Epithelial cell of esophagus (primary cell): ENCODE data around the gene FHL2.
"Not testable (repeated sequence)": the region's sequence is repeated elsewhere in the genome, so short reads cannot be mapped to it uniquely, and the experiment has no call there.

Experiments
- DNase-seq: peaks from one replicate; pipeline ENCODE4 v3.0.0; 2010; ENCODE audit warnings: low read depth
- H3K4me3 ChIP-seq: 2 replicates; pipeline ENCODE4 v1.5.1; 2011; ENCODE audit warnings: mild to moderate bottlenecking, low read length, control low read depth
- TF ChIP-seq, protein P1 (sequence below): IDR thresholded peaks from 2 replicates; pipeline ENCODE4 v1.5.1; 2011; ENCODE audit warnings: low read depth, mild to moderate bottlenecking, low read length, control low read depth, inconsistent platforms; ENCODE audit not compliant: insufficient read depth; ENCODE audit errors: missing control alignments

FHL2 gene

DNA sequence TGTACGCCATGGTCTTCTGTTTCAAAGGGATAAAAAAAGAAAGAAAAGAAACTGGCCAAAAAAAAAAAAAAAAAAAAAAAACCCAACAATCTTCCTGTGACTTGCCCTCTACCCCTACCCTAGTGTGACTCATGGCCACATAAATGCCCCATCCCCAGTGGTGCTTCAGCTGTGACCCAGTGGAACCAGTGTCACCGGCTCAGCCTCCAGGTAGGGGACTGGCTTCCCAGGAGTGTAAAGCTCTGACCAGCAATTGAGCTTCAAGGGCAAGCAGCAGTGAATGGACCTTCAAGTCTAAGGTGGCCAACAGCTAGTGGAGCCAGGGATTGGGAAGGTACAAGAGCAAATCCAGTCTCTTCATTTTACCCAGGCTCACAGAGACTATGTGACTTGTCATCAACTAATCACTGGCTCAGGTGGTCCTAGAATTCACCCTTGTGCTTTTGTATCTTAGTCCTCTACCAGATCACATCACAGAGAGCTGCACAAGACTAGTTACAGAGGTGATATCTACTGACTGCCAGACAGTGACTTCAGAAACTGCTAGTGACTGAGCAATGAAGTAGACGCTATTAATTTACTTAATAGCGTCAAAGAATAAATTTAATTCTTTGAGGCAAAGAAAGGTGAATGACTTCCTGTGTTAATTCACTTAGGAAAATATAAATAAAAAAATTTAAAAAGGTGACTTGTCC lies 68.0 kb downstream of the FHL2 start:
- TF ChIP-seq, protein P1, sequence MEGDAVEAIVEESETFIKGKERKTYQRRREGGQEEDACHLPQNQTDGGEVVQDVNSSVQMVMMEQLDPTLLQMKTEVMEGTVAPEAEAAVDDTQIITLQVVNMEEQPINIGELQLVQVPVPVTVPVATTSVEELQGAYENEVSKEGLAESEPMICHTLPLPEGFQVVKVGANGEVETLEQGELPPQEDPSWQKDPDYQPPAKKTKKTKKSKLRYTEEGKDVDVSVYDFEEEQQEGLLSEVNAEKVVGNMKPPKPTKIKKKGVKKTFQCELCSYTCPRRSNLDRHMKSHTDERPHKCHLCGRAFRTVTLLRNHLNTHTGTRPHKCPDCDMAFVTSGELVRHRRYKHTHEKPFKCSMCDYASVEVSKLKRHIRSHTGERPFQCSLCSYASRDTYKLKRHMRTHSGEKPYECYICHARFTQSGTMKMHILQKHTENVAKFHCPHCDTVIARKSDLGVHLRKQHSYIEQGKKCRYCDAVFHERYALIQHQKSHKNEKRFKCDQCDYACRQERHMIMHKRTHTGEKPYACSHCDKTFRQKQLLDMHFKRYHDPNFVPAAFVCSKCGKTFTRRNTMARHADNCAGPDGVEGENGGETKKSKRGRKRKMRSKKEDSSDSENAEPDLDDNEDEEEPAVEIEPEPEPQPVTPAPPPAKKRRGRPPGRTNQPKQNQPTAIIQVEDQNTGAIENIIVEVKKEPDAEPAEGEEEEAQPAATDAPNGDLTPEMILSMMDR: no peak
- no peak overlapping the region for H3K4me3 ChIP-seq
- no peak for DNase-seq

GRCh38 chr2:105329561-105330495 lies 69.0 kb downstream of the FHL2 start, which contains the start of gene TGFBRAP1:
Gene TGFBRAP1, minus strand, starts transcription at chr2:105329735. Its CDS starts 21,434 bp downstream, at chr2:105308301.
- TF ChIP-seq, protein P1: no peak
- H3K4me3 ChIP-seq: peak within 1 kb of the TSS; percentile 68
- DNase-seq: peak; percentile 57

GRCh38 chr2:105329197-105329554 lies 69.7 kb downstream of the FHL2 start:
- peak overlapping the region; percentile 68 for H3K4me3 ChIP-seq
- TF ChIP-seq, protein P1: no peak
- no peak for DNase-seq

DNA sequence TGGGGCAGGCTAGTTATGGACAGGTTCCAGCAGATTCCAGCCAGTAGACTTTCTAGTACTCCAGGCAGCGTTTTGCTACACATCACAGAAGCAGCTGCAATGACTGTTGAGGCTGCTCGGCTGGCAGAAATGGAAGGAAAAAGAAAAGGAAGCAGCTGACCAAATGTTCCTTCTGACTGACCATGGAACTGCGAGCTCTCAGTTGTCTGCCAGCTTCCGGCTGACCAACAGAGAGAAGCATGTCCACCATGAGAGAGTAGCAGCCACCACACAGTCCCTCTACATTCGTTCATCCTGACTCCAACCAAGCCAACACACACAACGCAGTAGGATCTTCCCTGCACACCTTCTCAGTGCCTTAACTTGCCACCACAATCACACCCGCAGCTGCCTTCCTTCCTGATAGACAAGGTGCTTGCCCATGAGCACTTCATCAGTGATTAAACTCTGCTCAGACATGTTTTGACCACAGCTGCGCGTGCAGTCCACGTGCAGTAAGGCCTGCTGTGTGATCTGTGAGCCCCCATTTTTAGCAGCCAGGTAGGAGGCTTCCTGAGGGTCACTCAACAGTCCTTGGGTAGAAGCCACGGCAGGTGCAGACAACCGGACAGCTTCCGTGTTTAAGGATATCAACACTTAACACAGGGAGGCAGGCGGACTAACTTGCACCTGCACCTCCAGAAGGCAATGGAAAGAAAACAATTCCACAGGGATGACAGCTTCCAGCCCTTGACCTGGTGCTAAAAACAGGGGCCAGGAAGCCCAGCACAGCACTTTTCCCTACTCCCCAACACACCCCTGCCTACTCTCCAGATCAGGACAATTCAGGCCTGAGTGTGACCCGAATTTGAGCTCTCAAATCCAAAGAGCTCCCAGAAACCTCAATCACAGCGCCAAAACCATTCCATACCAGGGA lies 70.3 kb downstream of the FHL2 start:
- H3K4me3 ChIP-seq: peak overlapping the region; percentile 68
- TF ChIP-seq, protein P1: no peak
- DNase-seq: peak; percentile 80

DNA sequence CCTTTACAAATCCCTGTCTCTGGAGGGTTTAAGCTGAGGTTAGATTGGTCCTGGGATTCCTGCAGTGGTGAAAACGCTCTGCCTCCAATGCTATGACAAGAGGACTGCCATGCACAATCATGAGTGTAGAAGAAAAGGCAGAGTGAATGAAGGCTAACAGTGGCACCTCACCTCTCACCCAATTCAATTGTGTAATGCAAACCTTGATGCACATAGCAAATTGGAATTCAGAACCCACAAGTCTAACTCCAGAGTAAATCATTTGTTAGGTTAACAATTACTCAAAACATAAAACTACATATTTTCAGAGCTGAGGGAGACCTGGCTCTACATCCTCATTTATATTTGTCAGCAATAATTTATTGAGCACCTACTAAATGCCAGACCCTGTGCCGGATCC lies 71.2 kb downstream of the FHL2 start:
- TF ChIP-seq, protein P1: no peak
- DNase-seq: no peak
- no peak overlapping the region for H3K4me3 ChIP-seq

- not testable (repeated sequence) for DNase-seq, H3K4me3 ChIP-seq
These were observed 71.6 kb downstream of the FHL2 start for GRCh38 chr2:105327271-105327670.
